ENCODE measurements around the gene PRAMEF1. TPM values are rescaled to one million over a fixed set of nuclear protein-coding genes. Genes with fewer than 3 reads are reported as not detected.
"Not testable (repeated sequence)": the region's sequence is repeated elsewhere in the genome, so short reads cannot be mapped to it uniquely, and the experiment has no call there.

Gene PRAMEF1
- total RNA-seq, 2 donors from 2014 or later, result not detected

DNA sequence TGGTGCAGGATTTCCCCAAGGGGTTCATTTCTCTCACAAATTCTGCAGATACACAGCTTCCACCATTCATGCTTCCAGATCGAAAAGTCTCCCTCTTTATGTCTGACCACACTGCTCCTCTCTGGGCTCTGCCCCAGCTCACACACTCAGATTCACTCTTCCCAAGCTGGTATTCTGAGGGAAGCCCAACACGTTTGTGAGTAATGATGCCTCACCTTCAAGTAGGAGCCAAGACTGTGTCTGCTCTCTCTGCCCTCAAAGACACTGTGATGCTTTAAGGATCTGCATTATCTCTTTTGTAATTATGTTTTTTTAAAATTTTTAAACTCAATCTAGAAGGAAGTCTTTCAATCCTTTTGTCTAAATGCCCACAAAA is 20.2 kb downstream of the PRAMEF1 start:
- no peaks in the 10 kb centered on the region for H3K36me3 ChIP-seq
- intact Hi-C loops (cut with DNase I), result no loop called here
- no peak overlapping the region for H3K27ac ChIP-seq
- H3K27me3 ChIP-seq (replicated peaks; ENCODE audit: insufficient read depth), result no peaks in the 10 kb centered on the region
- H3K4me1 ChIP-seq (replicated peaks), result no peaks in the 10 kb centered on the region
- H3K4me3 ChIP-seq, result no peak overlapping the region
- no peak for TF ChIP-seq POLR2A (IDR thresholded peaks at IDR 0.05)
- TF ChIP-seq, protein P1, sequence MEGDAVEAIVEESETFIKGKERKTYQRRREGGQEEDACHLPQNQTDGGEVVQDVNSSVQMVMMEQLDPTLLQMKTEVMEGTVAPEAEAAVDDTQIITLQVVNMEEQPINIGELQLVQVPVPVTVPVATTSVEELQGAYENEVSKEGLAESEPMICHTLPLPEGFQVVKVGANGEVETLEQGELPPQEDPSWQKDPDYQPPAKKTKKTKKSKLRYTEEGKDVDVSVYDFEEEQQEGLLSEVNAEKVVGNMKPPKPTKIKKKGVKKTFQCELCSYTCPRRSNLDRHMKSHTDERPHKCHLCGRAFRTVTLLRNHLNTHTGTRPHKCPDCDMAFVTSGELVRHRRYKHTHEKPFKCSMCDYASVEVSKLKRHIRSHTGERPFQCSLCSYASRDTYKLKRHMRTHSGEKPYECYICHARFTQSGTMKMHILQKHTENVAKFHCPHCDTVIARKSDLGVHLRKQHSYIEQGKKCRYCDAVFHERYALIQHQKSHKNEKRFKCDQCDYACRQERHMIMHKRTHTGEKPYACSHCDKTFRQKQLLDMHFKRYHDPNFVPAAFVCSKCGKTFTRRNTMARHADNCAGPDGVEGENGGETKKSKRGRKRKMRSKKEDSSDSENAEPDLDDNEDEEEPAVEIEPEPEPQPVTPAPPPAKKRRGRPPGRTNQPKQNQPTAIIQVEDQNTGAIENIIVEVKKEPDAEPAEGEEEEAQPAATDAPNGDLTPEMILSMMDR (IDR thresholded peaks at IDR 0.05), result no peak
- TF ChIP-seq POLR2AphosphoS5 (IDR thresholded peaks at IDR 0.05), result no peak
- no peak for DNase-seq (ENCODE audit: low spot score)
- WGBS, result 50% methylated on average over 2 of the region's 2 CpGs
- H3K9me3 ChIP-seq, result no peaks in the 10 kb centered on the region

DNA sequence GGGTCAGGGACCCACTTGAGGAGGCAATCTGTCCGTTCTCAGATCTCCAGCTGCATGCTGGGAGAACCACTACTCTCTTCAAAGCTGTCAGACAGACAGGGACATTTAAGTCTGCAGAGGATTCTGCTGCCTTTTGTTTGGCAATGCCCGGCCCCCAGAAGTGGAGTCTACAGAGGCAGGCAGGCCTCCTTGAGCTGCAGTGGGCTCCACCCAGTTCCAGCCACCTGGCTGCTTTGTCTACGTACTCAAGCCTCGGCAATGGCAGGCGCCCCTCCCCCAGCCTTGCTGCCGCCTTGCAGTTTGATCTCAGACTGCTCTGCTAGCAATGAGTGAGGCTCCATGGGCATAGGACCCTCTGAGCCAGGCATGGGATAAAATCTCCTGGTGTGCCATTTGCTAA is 27.9 kb downstream of the PRAMEF1 start:
- H3K27ac ChIP-seq; H3K9me3 ChIP-seq; H3K27me3 ChIP-seq (replicated peaks; ENCODE audit: insufficient read depth); DNase-seq (ENCODE audit: low spot score); H3K4me1 ChIP-seq (replicated peaks); intact Hi-C loops (cut with DNase I); H3K4me3 ChIP-seq; H3K36me3 ChIP-seq: not testable (repeated sequence)
- 63% methylated on average over 6 of the region's 6 CpGs for WGBS

DNA sequence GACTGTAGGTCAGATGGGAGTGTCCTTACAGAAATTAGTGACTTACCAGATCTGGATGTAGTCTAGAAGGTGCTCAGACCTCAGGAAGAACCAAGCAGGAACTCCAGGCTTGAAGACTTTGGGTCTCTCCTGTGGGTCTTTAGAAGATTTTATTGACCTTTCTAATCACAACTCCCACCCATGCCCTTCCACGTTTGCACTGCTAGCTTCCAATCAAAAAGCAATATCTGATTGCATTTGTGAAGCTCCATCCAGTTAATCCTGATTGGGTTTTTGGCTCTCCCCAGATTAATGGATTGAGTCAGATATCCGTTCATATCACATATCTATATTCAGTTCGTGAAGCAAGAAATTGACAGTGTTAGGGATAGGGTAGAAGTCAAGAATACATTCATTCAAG is 40.1 kb downstream of the PRAMEF1 start, which contains the start of gene PRAMEF11:
Gene PRAMEF11 (minus strand): TSS at position 101 of the 400 bp plus-strand sequence. CDS start 2,621 bp downstream, outside the sequence.
- 61% methylated on average over 3 of the region's 3 CpGs for WGBS
- H3K36me3 ChIP-seq; H3K4me3 ChIP-seq; H3K27ac ChIP-seq; intact Hi-C loops (cut with DNase I); H3K9me3 ChIP-seq; DNase-seq (ENCODE audit: low spot score); H3K27me3 ChIP-seq (replicated peaks; ENCODE audit: insufficient read depth); H3K4me1 ChIP-seq (replicated peaks): not testable (repeated sequence)

DNA sequence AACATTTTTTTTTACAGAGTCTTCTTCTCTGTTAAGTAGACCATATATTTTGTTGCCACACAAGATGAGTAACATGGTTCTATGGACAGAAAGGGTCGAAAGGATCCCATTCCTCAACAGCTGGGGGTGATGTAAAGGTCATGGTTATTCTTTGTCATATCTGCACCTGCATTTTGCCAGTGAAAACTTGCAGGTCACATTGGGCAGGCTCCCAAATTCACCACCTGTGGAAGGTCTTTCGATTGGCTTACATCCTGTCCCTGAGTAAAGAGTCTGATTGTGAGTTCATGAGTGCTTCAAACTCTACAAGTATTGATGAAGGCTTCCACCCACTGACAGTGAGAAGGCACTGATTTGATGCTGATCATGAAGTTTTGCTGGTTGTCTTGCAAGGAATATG is 42.1 kb downstream of the PRAMEF1 start:
- H3K36me3 ChIP-seq; H3K27ac ChIP-seq; DNase-seq (ENCODE audit: low spot score); intact Hi-C loops (cut with DNase I); H3K27me3 ChIP-seq (replicated peaks; ENCODE audit: insufficient read depth); H3K4me3 ChIP-seq; H3K9me3 ChIP-seq; H3K4me1 ChIP-seq (replicated peaks): not testable (repeated sequence)
- 46% methylated on average over 2 of the region's 2 CpGs for WGBS

Other genes with a start within 250 kb of the PRAMEF1 start
- 100 to 1,000 TPM; 171 to 178 TPM for gene DHRS3, start 173.2 kb upstream of the PRAMEF1 start, total RNA-seq
- gene AADACL4, start 147.3 kb upstream of the PRAMEF1 start, total RNA-seq, result not detected
- not detected for gene AADACL3, start 75.3 kb upstream of the PRAMEF1 start, total RNA-seq
- 1 to 10 TPM in 1 of 2 donors, not detected in 1; 1.1 TPM for gene CFAP107, start 45.2 kb upstream of the PRAMEF1 start, total RNA-seq
- gene PRAMEF12, start 17.7 kb upstream of the PRAMEF1 start, total RNA-seq, result not detected
- gene PRAMEF11, start 40.0 kb downstream of the PRAMEF1 start, total RNA-seq, result not detected
- not detected for gene HNRNPCL1, start 57.3 kb downstream of the PRAMEF1 start, total RNA-seq
- gene PRAMEF2, start 65.7 kb downstream of the PRAMEF1 start, total RNA-seq, result not detected
- gene PRAMEF4, start 94.8 kb downstream of the PRAMEF1 start, total RNA-seq, result not detected
- gene PRAMEF10, start 106.9 kb downstream of the PRAMEF1 start, total RNA-seq, result not detected
- gene PRAMEF7, start 125.2 kb downstream of the PRAMEF1 start, total RNA-seq, result not detected
- not detected for gene PRAMEF6, start 156.2 kb downstream of the PRAMEF1 start, total RNA-seq